ENCODE measurements around the gene BRD3OS.
"Not testable (repeated sequence)": the region's sequence is repeated elsewhere in the genome, so short reads cannot be mapped to it uniquely, and the experiment has no call there.

Gene BRD3OS

DNA sequence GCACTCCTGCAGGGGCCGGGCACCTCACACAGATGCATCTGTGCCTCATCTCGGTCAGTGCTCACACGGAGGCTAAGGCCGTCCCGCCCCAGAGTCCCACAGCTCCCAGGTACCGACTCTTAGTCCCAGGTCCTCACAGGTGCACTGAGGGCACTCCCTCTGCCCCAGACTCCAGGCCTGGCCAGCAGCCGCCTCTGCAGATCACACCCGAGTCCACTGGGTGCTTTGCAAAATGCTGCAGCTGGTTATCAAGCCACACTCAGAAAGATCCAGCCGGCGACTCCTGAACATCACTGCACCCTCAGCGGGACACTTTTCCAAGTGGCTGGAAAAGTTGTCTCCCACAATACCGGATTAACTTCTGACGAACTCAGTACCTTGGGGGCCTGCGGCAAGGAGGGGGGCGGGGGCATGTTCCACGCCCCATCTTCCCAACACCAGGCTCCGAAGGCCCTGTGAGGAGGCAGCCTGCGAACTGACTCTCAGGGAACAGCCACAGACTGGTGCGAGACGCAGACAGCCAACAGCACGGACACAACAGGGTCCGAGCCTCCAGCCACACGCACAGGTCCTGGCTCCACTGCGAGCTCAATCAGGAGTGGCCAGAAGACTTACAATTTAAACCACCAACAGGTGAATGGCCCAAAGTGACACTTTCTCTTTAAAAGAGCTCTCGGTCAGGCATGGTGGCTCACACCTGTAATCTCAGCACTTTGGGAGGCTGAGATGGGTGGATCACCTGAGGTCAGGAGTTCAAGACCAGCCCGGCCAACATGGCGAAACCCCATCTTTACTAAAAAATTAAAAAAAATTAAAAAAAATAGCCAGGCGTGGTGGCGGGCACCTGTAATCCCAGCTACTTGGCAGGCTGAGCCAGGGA lies 38.5 kb downstream of the BRD3OS start:
- DNase-seq (ENCODE audit: low read depth): no peak

GRCh38 chr9:134064711-134065110 lies 39.4 kb downstream of the BRD3OS start:
- no peak for DNase-seq (ENCODE audit: low read depth)

- peak; percentile 40 for DNase-seq (ENCODE audit: low read depth)
These were observed 40.5 kb downstream of the BRD3OS start for GRCh38 chr9:134065612-134066419.

DNA sequence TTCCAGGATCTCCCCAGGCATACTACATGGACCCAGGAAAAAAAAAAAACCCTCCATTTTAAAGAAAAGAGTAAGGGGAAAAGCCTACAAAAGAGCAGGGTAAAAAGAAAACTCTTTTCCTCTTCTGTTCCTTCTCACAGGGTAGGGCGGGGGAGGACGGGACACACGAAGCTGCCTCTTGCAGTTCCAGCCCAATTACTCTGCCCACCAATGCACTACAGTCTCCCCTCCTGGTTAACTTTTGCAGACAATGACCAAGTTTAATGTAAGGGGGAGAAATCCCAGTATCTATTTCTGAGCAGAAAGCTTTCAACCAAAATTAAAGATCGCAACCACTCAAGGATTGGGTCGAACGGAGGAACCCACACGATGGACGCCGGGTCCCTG lies 41.2 kb downstream of the BRD3OS start:
- no peak for DNase-seq (ENCODE audit: low read depth)

DNA sequence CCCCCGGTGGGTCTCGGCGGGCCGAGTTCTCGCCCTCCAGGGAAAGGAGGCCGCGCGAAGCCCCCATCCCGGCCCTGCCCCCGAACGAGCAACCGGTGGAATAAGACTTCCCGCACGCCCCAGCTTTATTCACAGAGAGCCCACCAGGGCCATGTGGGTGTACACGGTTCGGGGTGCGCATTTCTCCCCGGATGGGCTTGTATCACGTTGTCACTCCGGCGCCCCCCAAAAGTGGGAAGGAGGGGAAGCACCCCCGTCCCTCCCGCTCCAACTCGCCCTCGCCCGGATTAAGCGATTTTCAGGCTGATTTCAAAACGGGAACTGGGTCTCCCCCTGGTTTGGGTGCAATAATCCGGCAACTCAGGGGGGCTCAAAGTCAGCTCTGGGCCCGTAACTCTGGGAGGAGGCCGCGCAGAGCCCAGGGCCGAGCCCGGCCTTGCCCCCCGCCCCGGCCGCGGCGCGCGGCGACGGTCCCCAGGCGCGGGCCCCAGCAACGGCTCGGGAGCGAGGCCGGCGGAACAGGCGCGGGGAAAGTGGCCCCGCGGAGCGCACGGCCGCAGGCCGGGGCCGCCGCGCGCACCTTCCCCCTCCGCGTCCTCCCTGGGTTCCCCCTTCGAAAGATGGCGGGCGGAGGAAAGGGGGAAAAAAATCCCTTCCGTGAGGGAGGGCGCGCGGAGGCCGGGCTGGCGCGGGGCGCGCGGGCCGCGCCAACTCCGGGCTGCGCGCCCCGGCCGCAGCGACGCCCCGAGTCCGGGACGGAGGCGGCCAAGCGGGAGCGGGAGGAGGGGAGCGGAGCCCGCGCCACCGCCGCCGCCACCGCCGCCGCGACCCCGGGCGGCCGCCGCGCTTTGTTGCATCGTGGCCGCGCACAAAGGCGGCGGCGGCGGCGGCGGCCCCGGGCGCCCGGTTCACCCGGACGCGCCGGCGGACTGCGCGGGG lies 41.9 kb downstream of the BRD3OS start:
- DNase-seq (ENCODE audit: low read depth): peak; percentile 28

DNA sequence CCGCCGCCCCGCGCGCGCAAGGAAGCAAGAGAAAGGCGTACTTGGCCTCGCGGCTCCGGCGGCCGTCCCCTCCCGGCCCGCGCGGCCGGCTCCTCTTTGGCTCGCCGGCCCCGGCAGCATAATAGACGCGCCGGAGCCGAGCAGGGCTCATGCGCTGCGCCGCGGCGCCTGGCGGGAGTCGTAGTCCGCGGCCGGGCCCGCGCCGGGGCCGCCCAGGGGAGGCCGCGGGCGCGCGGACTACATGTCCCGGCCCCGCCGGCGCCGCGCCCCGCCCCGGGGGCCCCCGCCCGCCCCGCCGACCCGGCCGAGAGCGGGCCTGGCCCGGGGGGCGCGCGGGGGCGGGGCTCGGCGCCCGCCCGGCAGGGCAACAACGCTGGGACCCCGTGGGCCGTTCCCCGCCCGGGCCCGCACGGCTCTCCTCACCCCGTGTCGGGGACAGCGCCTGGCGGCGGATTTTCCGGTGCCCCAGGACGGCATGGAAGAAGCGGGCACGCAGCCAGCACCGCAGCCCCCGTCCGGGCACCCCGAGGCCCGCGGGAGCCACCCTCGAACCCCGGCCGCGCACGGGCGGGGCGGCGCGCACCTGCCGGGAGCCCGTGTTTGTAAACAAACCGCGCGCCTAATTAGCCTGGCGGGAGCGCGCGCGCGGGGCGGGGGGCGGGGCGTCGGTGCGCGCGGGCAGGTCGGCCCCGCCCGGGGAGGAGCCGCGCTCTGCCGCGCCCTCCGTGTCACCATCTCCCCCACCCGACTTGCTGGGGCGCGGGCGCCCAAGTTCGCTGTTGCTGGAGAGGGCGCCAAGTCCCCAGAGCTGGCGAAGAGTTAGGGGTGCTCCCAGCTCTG lies 42.8 kb downstream of the BRD3OS start, which contains the start of gene BRD3:
BRD3 (minus strand) TSS at position 123 of the 840 bp plus-strand sequence. CDS start 14,549 bp downstream, outside the sequence.
- DNase-seq (ENCODE audit: low read depth): peak; percentile 73

DNA sequence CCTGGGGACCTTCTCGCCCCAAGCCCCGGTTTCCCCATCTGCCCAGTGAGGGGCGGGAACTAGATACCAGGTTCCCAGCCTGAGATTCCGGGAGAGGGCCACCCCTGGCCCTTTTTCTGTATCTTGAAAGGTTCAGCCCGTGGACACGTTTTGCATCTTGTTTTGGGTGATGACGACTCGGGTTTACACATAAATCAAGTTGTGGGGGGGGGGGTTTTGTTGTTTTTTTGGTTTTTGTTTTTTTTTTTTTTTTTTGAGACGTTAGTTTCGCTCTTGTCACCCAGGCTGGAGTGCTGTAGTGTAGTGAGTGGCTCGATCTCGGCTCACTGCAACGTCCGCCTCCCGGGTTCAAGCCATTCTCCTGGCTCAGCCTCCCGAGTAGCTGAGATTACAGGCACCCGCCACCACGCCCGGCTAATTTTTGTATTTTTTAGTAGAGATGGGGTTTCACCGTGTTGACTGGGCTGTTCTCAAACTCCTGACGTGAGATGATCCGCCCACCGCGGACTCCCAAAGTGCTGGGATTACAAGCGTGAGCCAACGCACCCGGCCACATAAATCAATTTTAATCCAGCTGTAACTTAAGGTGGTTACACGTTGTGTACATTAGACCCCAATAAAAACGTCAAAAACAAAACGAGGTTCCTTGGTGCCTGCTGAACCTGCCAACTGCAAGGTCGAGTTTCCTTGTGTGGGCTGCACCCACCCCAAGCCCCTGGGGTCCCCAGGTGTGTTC lies 43.6 kb downstream of the BRD3OS start:
- no peak for DNase-seq (ENCODE audit: low read depth)

DNA sequence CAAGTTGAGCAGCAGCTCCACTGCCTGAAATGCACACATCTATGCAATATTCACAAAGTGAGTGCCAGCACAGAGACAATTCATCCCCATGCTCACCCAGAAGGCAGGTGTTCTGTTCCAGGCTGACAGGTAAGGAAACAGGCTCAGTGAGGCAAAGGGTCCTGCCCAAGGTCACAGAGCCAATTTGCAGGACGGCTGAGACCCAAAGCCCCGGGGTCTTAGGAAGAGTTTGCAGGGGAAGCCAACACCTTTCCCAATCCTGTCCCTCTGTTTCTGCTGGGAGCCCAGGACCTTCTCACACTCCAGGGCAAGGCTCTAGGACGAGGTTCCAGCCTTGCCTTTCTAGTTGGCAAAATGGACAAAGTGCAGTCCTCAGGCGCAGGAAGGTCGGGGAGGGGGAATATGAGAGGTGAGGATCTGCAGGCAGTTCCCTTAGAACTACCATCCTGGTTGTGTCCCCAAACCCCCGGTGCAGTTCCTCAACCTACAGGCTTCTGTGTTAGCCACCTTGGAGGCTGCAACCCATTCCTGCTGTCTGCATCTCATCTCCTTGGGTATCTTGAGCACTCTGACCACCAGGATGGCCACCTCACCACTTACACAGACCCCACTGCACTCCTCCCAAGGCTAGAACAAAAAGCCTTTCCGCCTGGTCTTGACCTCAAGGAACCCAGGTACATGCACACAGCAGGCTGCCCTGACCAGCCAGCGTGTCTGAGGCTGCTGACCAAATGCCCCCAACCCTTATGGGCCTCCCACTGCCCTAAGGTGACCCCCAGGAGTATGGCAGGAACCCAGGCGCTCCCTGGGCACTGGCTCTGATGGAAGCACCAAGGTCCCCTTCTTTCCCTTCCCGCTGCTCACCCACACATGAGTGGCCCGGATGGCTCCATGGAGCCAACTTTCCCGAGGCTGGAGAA lies 44.5 kb downstream of the BRD3OS start:
- no peak for DNase-seq (ENCODE audit: low read depth)

GRCh38 chr9:134071149-134071548 lies 45.9 kb downstream of the BRD3OS start:
- DNase-seq (ENCODE audit: low read depth): no peak

GRCh38 chr9:134072683-134073082 lies 47.4 kb downstream of the BRD3OS start:
- not testable (repeated sequence) for DNase-seq (ENCODE audit: low read depth)

DNA sequence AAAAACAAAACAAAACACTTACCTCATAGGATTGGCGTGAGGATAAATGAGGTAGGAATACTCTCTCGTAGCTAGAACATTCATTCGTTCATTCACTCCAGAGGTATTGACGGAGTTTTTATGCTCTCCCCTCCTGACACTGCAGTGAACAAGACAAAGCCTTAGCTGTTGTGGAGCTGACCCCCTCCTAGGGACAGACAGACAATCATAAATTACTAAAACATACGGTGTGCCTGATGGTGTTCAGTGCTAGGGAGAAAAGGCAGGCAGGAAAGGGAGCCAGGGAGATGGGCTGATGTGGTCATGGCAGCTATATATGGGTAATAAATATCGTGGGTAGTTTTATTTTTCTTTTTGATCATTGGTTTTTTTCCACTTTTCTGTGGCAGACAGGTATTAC lies 48.2 kb downstream of the BRD3OS start:
- no peak for DNase-seq (ENCODE audit: low read depth)

GRCh38 chr9:134075689-134076088 lies 50.4 kb downstream of the BRD3OS start:
- not testable (repeated sequence) for DNase-seq (ENCODE audit: low read depth)

DNA sequence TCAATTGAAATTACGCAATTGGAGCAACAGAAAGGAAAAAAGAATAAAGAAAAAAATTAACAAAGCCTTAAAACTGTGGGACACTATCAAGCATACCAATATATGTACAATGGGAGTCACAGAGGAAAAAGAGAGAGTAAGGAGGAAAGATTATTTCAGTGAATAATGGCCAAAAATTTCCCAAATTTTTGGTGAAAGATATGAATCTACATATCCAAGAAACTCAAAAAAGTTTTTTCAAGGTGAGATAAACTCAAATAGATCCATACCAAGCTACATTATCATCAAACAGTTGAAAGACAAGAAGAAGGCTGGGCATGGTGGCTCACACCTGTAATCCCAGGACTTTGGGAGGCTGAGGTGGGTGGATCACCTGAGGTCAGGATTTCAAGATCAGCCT lies 51.4 kb downstream of the BRD3OS start:
- DNase-seq (ENCODE audit: low read depth): no peak
